ENCODE data around the gene TUBA4A.

GRCh38 chr2:219243291-219243761 is 10.4 kb downstream of the TUBA4A start:
- TF ChIP-seq CTCF (IDR thresholded peaks at IDR 0.05) (no peak), POLR2AphosphoS5 (IDR thresholded peaks at IDR 0.05) (peak in 1 of 2 donors; percentile 18)
